Ovary (tissue), 3 donors: ENCODE results near the gene ABHD16B.

Experiments
- CTCF ChIP-seq, 3 donors: fragments of 450-650 bp in 2 of 3; fragments of 200-600 bp in 1 of 3; IDR thresholded peaks; one replicate each; pipeline versions ENCODE4 v1.5.1 to v1.8.0; 2016 to 2022; ENCODE audit warnings: antibody characterized with exemption in 3 of 3, mild to moderate bottlenecking in 1 of 3
- EP300 ChIP-seq: sonication (generic); formaldehyde crosslinking; IDR thresholded peaks from one replicate; pipeline ENCODE4 v1.6.1; 2017; ENCODE audit warnings: antibody characterized with exemption
- POLR2A ChIP-seq: fragments of 450-650 bp; IDR thresholded peaks from one replicate; pipeline ENCODE4 v1.6.1; 2017; ENCODE audit warnings: antibody characterized with exemption, mild to moderate bottlenecking, moderate library complexity
- donor health status: DM: no; HTN: no; CAD: no.

- TF ChIP-seq CTCF (IDR thresholded peaks at IDR 0.05) (no peak), EP300 (no peak), POLR2A (no peak)
Measured at GRCh38 chr20:63846128-63846771, 15.0 kb upstream of the ABHD16B start.
